ENCODE results near the gene FRRS1.

- TF ChIP-seq CTCF (IDR thresholded peaks at IDR 0.05): no peak
- TF ChIP-seq POLR2A (IDR thresholded peaks at IDR 0.05): no peak
These were observed 27.5 kb downstream of the FRRS1 start for GRCh38 chr1:99738858-99739465.

Data from esophagus squamous epithelium (tissue), 4 donors.